ENCODE results near the gene FOSL1.
A peak's percentile ranks its signal among the peaks of the same experiment; 100 is the strongest.

FOSL1 gene

GRCh38 chr11:65883786-65884715 is 16.1 kb downstream of the FOSL1 start:
- FAIRE-seq (no peak), DNase-seq (ENCODE audit: insufficient read length, low spot score) (no peak)

GRCh38 chr11:65883058-65883761 is 17.0 kb downstream of the FOSL1 start:
- TF ChIP-seq TAF1 (IDR thresholded peaks at IDR 0.05; ENCODE audit: low read depth, low read length) (no peak), POLR2AphosphoS5 (IDR thresholded peaks at IDR 0.05; ENCODE audit: low read depth, low read length) (no peak), PAX5 (IDR thresholded peaks at IDR 0.05; ENCODE audit: insufficient read depth, low read length, severe bottlenecking) (no peak), POLR2A (IDR thresholded peaks at IDR 0.05; ENCODE audit: low read depth, low read length) (no peak), SPI1 (IDR thresholded peaks at IDR 0.05; ENCODE audit: low read depth, low read length) (no peak), POU2F2 (IDR thresholded peaks at IDR 0.05; ENCODE audit: low read depth, low read length) (no peak)
- FAIRE-seq (no peak), DNase-seq (ENCODE audit: insufficient read length, low spot score) (no peak)

More at GRCh38 chr11:65883786-65884715, 16.1 kb downstream of the FOSL1 start:
- no peak for TF ChIP-seq SPI1 (IDR thresholded peaks at IDR 0.05; ENCODE audit: low read depth, low read length)
- TF ChIP-seq TAF1 (IDR thresholded peaks at IDR 0.05; ENCODE audit: low read depth, low read length), result no peak
- TF ChIP-seq POLR2A (IDR thresholded peaks at IDR 0.05; ENCODE audit: low read depth, low read length), result no peak
- TF ChIP-seq POLR2AphosphoS5 (IDR thresholded peaks at IDR 0.05; ENCODE audit: low read depth, low read length), result no peak
- no peak for TF ChIP-seq PAX5 (IDR thresholded peaks at IDR 0.05; ENCODE audit: insufficient read depth, low read length, severe bottlenecking)
- TF ChIP-seq POU2F2 (IDR thresholded peaks at IDR 0.05; ENCODE audit: low read depth, low read length), result no peak

- TF ChIP-seq POLR2AphosphoS5 (IDR thresholded peaks at IDR 0.05; ENCODE audit: low read depth, low read length) (no peak), POLR2A (IDR thresholded peaks at IDR 0.05; ENCODE audit: low read depth, low read length) (no peak), POU2F2 (IDR thresholded peaks at IDR 0.05; ENCODE audit: low read depth, low read length) (no peak), TAF1 (IDR thresholded peaks at IDR 0.05; ENCODE audit: low read depth, low read length) (no peak), SPI1 (IDR thresholded peaks at IDR 0.05; ENCODE audit: low read depth, low read length) (no peak), PAX5 (IDR thresholded peaks at IDR 0.05; ENCODE audit: insufficient read depth, low read length, severe bottlenecking) (no peak)
- DNase-seq (ENCODE audit: insufficient read length, low spot score), result no peak
- no peak for FAIRE-seq
Observed at GRCh38 chr11:65882120-65883057, 17.8 kb downstream of the FOSL1 start.

GRCh38 chr11:65880844-65881421 is 19.3 kb downstream of the FOSL1 start:
- no peak for DNase-seq (ENCODE audit: insufficient read length, low spot score)
- TF ChIP-seq POLR2AphosphoS5 (IDR thresholded peaks at IDR 0.05; ENCODE audit: low read depth, low read length), result 0 out of 2 replicates have a peak, but pooled peaks have one; percentile 24
- TF ChIP-seq POLR2A (IDR thresholded peaks at IDR 0.05; ENCODE audit: low read depth, low read length), result no peak
- FAIRE-seq, result peak; percentile 50

- FAIRE-seq (no peak), DNase-seq (ENCODE audit: insufficient read length, low spot score) (no peak)
- TF ChIP-seq PAX5 (IDR thresholded peaks at IDR 0.05; ENCODE audit: insufficient read depth, low read length, severe bottlenecking), result no peak
Observed at GRCh38 chr11:65880027-65880426, 20.2 kb downstream of the FOSL1 start.

GRCh38 chr11:65879617-65880016 is 20.6 kb downstream of the FOSL1 start, which contains the start of gene CTSW:
Gene CTSW (plus strand): TSS chr11:65879837. CDS start chr11:65879855, 18 bp downstream.
- TF ChIP-seq SPI1 (IDR thresholded peaks at IDR 0.05; ENCODE audit: low read depth, low read length) (no peak), POLR2A (IDR thresholded peaks at IDR 0.05; ENCODE audit: low read depth, low read length) (no peak), TAF1 (IDR thresholded peaks at IDR 0.05; ENCODE audit: low read depth, low read length) (no peak), PAX5 (IDR thresholded peaks at IDR 0.05; ENCODE audit: insufficient read depth, low read length, severe bottlenecking) (no peak), POLR2AphosphoS5 (IDR thresholded peaks at IDR 0.05; ENCODE audit: low read depth, low read length) (no peak), POU2F2 (IDR thresholded peaks at IDR 0.05; ENCODE audit: low read depth, low read length) (no peak)
- no peak for DNase-seq (ENCODE audit: insufficient read length, low spot score)
- peak; percentile 47 for FAIRE-seq

GRCh38 chr11:65873318-65874156 is 26.7 kb downstream of the FOSL1 start:
- peak; percentile 100 for FAIRE-seq
- DNase-seq (ENCODE audit: insufficient read length, low spot score), result peak; percentile 98
- TF ChIP-seq PAX5 (IDR thresholded peaks at IDR 0.05; ENCODE audit: insufficient read depth, low read length, severe bottlenecking) (no peak), POLR2A (IDR thresholded peaks at IDR 0.05; ENCODE audit: low read depth, low read length) (peak; percentile 39; the same call in 1 of the 2 replicates), POLR2AphosphoS5 (IDR thresholded peaks at IDR 0.05; ENCODE audit: low read depth, low read length) (no peak)

- TF ChIP-seq POLR2A (IDR thresholded peaks at IDR 0.05; ENCODE audit: low read depth, low read length), result no peak; the same call in 1 of the 2 replicates
- no peak for TF ChIP-seq PAX5 (IDR thresholded peaks at IDR 0.05; ENCODE audit: insufficient read depth, low read length, severe bottlenecking)
- no peak for TF ChIP-seq TAF1 (IDR thresholded peaks at IDR 0.05; ENCODE audit: low read depth, low read length)
- no peak for TF ChIP-seq SPI1 (IDR thresholded peaks at IDR 0.05; ENCODE audit: low read depth, low read length)
- DNase-seq (ENCODE audit: insufficient read length, low spot score) (no peak), FAIRE-seq (no peak)
Observed at GRCh38 chr11:65872586-65873317, 27.4 kb downstream of the FOSL1 start, which contains the start of gene EFEMP2. Gene EFEMP2 (minus strand): TSS chr11:65872800. CDS start chr11:65872354, 446 bp downstream.
